HTR-8/SVneo (cell line): ENCODE results near the gene GRIN2D.
"Not testable (repeated sequence)": the region's sequence is repeated elsewhere in the genome, so short reads cannot be mapped to it uniquely, and the experiment has no call there.

Experiments
- DNase-seq: peaks from one replicate; pipeline ENCODE4 v3.0.0; 2011; ENCODE audit warnings: low spot score, mixed read lengths; ENCODE audit not compliant: insufficient read length
- FAIRE-seq: peaks from 2 replicates; lab custom pipeline; 2011; peaks lifted over from hg19 to GRCh38; lab: Jason Lieb, UNC

Gene GRIN2D

DNA sequence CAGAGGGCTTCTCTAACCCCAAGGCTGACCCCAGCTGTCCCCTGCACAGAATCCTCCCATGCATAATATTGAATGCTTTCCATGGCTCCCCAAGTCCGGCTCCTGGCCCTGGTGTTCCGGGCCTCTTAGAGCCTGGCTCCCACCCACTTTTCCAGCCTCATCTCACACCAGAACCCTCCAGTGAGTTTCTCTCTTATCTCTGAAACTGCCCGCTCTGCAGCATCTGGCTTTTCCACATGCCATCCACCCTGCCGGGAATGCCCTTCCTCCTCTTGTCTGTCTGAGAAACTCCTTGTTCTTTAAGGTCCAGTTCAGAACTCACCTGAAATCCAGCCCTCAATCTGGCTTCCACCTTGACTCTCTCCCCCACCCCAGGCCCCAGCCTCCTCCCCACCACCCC is 22.5 kb upstream of the GRIN2D start:
- DNase-seq (no peak), FAIRE-seq (no peak)

- FAIRE-seq, result no peak
- no peak for DNase-seq
These were observed 22.1 kb upstream of the GRIN2D start for GRCh38 chr19:48371367-48371766.

DNA sequence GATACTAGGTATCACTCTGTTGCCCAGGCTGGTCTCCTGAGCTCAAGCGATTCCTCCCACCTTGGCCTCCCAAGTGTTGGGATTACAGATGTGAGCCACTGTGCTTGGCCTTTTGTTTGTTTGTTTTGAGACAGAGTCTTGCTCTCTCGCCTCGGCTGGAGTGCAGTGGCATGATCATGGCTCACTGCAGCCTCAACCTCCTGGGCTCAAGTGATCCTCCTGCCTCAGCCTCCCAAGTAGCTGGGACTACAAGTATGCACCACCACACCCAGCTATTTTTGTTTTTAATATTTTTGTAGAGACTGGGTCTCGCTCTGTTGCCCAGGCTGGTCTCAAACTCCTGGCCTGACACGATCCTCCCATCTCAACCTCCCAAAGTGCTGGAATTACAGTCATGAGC is 21.7 kb upstream of the GRIN2D start:
- not testable (repeated sequence) for DNase-seq, FAIRE-seq

DNA sequence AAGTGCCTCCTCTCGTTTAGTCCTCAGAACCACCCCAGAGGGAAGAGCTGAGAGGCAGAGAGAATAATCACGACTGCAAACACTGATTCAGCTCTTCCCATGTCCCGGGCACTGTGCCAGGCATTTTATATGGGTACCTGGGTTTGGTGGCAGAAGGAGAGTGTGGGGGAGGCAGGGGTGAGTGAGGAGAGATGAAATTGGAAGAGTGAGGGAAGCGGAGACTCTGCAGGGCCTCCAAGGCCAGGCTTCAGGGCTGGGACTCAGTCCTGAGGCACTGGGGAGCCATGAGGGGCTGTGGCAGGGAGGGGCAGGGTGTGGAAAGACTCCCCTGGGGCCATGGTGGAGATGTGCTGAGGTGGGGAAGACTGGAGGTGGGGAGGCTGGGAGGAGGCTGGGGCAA is 20.6 kb upstream of the GRIN2D start:
- FAIRE-seq, result no peak
- no peak for DNase-seq

- DNase-seq (no peak), FAIRE-seq (peak; percentile 31)
These were observed 19.9 kb upstream of the GRIN2D start for GRCh38 chr19:48373567-48373966.

- no peak for FAIRE-seq
- DNase-seq, result no peak
These were observed 15.3 kb upstream of the GRIN2D start for GRCh38 chr19:48378194-48378570.

DNA sequence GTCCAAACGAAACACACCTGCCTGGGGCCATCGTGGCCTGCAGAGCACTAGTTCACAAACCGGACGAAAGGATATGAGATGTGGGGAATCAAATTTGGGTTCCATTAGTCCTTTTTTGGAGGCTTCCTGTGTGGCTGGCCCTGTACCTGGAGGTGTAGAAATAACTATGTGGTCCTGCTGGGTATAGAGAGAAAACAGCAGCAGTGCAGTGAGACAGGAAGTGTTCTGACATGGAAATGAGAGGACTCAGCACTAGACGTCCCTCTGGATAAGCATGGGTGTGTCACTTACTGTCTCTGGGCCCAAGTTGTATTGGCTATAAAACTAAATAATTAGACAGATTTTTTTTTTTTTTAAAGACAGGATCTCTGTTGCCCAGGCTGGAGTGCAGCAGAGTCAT is 14.4 kb upstream of the GRIN2D start:
- no peak for FAIRE-seq
- no peak for DNase-seq

- no peak for DNase-seq
- FAIRE-seq, result no peak
These were observed 12.1 kb upstream of the GRIN2D start for GRCh38 chr19:48381178-48381950.

DNA sequence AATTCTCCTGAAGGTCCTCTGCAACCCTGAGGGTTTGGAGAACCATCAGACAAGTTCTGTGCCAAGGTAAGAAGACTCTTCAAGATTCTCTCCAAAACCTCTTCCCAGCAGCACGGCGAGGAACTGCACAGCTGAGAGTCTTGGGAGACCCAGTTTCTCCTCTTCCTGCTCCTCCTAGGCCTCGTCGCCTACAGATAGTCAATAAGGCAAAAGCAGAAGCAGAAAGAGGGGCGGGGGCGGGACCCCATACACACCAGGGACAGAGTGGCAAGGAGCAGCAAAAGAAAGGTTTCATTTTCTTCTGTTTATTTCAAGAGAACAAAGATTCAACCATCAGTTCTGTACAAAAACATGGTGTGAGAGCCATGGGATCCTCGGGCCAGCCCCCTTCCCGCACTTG is 11.2 kb upstream of the GRIN2D start:
- DNase-seq (no peak), FAIRE-seq (no peak)

GRCh38 chr19:48385461-48386087 is 7.9 kb upstream of the GRIN2D start:
- no peak for DNase-seq
- FAIRE-seq, result no peak

DNA sequence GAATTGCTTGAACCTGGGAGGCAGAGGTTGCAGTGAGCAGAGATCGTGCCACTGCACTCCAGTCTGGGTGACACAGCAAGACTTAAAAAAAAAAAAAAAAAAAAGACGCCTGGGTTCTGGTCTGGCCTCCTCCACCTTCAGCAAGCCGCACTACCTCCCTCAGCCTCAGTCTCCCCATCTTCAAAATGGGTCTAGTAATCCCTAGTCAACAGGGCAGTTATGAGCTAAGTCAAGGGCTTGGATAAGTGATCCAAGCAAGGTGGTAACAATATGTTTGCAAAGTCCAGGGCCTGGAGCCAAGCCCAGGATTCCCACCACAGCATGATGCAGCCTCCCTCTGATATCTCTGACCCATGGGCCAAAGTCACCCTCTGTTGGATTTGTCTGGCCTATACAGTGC is 6.5 kb upstream of the GRIN2D start:
- DNase-seq, result no peak
- FAIRE-seq, result no peak

- DNase-seq (no peak), FAIRE-seq (peak; percentile 4)
These were observed 3.0 kb upstream of the GRIN2D start for GRCh38 chr19:48390188-48391099.

GRCh38 chr19:48391100-48392005 is 2.1 kb upstream of the GRIN2D start, which contains the start of gene KDELR1:
Gene KDELR1, minus strand, starts transcription at chr19:48391551. Its CDS starts 193 bp downstream, at chr19:48391358.
- DNase-seq (peak; percentile 79), FAIRE-seq (no peak)

DNA sequence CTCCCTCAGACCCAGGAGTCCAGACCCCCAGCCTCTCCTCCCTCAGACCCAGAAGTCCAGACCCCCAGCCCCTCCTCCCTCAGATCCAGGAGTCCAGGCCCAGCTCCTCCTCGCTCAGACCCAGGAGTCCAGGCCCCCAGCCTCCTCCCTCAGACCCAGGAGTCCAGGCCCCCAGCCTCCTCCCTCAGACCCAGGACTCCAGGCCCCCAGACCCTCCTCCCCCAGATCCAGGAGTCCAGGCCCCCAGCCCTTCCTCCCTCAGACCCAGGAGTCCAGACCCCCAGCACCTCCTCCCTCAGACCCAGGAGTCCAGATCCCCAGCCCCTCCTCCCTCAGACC is 1.5 kb upstream of the GRIN2D start:
- DNase-seq, FAIRE-seq: not testable (repeated sequence)

DNA sequence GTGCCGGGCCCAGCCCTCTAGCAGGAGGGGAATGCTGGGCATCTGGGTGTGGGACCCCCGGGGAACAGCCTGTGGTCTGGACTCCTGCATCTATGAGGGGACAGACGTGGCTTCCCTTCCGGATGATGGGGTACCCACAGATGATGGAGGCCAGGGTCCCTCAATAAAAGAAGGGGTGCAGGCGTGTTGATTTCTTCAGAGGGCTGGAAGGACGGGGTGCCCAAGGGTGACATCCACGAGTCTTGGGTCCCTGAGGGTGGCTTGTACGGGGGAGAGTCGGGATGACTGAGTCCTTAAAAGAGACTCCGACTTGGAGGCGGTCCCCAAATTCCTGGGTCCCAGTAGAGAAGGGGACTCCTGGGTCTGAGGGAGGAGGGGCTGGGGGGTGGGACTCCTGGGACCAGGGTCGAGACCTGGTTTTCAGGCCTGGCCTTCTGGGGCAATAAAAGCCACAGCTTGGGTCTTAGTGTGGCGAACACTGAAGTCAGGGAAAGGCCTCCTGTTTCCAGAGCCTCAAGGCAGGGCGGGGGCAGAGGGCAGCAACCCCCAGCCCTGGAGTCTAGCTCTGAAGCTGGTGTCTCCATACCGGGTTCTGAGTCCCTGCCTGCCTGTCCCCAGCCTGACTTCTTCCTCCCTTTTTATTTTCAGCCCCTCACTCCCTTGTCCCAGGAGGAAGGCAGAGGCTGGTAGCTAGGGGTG is 459 bp upstream of the GRIN2D start:
- no peak for DNase-seq
- no peak for FAIRE-seq

DNA sequence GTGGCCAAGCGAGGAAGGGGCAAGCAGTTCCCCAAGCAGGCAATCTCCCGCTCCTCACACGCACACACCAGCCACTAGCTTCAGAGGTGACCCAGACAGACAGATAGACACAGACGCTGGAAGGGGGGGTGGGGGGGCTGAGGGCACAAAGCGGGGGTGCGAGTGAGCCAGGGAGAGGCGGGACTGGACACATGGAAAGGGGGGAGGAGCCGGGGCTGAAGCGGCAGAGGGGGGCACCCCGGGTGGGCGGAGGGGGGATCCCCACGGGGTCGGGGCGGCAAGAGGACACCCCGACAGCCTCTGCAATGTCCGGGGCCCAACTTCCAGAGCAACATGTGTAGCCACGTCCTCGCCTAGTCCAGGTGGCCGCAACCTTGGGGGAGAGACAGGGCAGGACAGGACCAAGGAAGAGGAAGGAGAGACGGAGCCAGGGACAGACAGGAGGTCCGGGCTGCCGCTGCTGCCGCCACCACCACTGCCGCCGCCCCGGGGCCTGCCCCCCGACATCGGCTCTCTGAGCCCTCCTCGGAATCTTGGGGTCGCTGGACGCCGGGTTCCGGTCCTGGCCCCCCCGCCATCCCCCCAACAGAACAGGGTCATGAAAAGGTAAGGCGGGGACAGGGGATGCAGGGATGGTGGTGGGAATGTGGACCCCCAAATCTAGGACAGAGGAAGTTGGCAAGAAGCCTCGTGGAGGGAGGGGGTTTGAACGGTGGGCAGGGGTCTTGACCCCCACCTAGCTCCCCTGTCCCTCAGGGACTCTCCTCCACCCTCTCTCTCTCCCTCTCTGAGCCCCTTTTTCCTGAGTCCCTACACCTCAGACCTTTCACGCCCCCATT is 1.1 kb downstream of the GRIN2D start:
- DNase-seq, result no peak
- no peak for FAIRE-seq

- FAIRE-seq, result no peak
- no peak for DNase-seq
These were observed 1.6 kb downstream of the GRIN2D start for GRCh38 chr19:48395170-48395455.

DNA sequence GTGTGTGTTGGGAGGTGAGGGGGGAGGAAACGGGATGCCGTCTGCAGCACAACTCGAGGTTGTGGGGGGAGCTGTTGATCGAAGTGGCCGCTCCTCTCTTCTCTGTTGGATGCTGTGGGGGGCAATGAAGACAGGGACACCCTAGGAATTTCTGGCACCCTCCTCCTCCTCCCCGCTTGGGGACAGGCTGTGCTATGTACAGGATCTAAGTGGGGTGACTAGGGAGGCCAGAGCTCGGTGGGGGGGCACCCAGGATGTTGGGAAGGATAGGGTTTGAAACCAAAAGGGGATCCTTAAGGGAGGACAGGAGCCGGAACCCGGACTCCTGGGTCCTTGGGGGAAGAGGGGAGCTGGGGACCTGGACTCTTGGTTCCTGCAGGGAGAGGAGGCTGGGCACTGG is 2.0 kb downstream of the GRIN2D start:
- no peak for DNase-seq
- FAIRE-seq, result no peak
